ENCODE data around the gene NDUFV3.
"Not testable (repeated sequence)": the region's sequence is repeated elsewhere in the genome, so short reads cannot be mapped to it uniquely, and the experiment has no call there.

Gene NDUFV3

GRCh38 chr21:42878993-42879787, 13.9 kb upstream of the NDUFV3 start, which contains the start of gene WDR4:
WDR4 (minus strand) TSS chr21:42879539; CDS start chr21:42879495, 44 bp downstream.
- DNase-seq (ENCODE audit: low read depth) = peak; percentile 87
- peak within 1 kb of the TSS; percentile 98 for H3K4me3 ChIP-seq (ENCODE audit: low read depth, low read length)

GRCh38 chr21:42880352-42880751, 12.8 kb upstream of the NDUFV3 start:
- peak overlapping the region; percentile 98 for H3K4me3 ChIP-seq (ENCODE audit: low read depth, low read length)
- no peak for DNase-seq (ENCODE audit: low read depth)

- H3K4me3 ChIP-seq (ENCODE audit: low read depth, low read length) = no peak overlapping the region
- DNase-seq (ENCODE audit: low read depth) = no peak
These were observed 9.2 kb upstream of the NDUFV3 start for GRCh38 chr21:42883921-42884320.

- H3K4me3 ChIP-seq (ENCODE audit: low read depth, low read length) = no peak overlapping the region
- DNase-seq (ENCODE audit: low read depth) = no peak
These were observed 5.8 kb upstream of the NDUFV3 start for GRCh38 chr21:42887326-42887725.

- H3K4me3 ChIP-seq (ENCODE audit: low read depth, low read length) = peak overlapping the region; percentile 68
- no peak for DNase-seq (ENCODE audit: low read depth)
These were observed 553 bp upstream of the NDUFV3 start for GRCh38 chr21:42892582-42892930.

- H3K4me3 ChIP-seq (ENCODE audit: low read depth, low read length) = no peak overlapping the region
These were observed 7.3 kb downstream of the NDUFV3 start for GRCh38 chr21:42900446-42900845.

GRCh38 chr21:42903817-42904216, 10.7 kb downstream of the NDUFV3 start:
- no peak overlapping the region for H3K4me3 ChIP-seq (ENCODE audit: low read depth, low read length)
- no peak for DNase-seq (ENCODE audit: low read depth)

More at GRCh38 chr21:42900446-42900845, 7.3 kb downstream of the NDUFV3 start:
- DNase-seq (ENCODE audit: low read depth) = no peak

- DNase-seq (ENCODE audit: low read depth) = no peak
- no peak overlapping the region for H3K4me3 ChIP-seq (ENCODE audit: low read depth, low read length)
These were observed 12.1 kb downstream of the NDUFV3 start for GRCh38 chr21:42905195-42905594.

- H3K4me3 ChIP-seq (ENCODE audit: low read depth, low read length) = no peak overlapping the region
- DNase-seq (ENCODE audit: low read depth) = no peak
These were observed 13.1 kb downstream of the NDUFV3 start for GRCh38 chr21:42906233-42906632.

GRCh38 chr21:42908484-42908883, 15.4 kb downstream of the NDUFV3 start:
- not testable (repeated sequence) for H3K4me3 ChIP-seq (ENCODE audit: low read depth, low read length)

GRCh38 chr21:42911920-42912319, 18.8 kb downstream of the NDUFV3 start:
- not testable (repeated sequence) for DNase-seq (ENCODE audit: low read depth); H3K4me3 ChIP-seq (ENCODE audit: low read depth, low read length)

More at GRCh38 chr21:42908484-42908883, 15.4 kb downstream of the NDUFV3 start:
- DNase-seq (ENCODE audit: low read depth) = not testable (repeated sequence)

GRCh38 chr21:42913476-42913875, 20.4 kb downstream of the NDUFV3 start:
- no peak overlapping the region for H3K4me3 ChIP-seq (ENCODE audit: low read depth, low read length)
- DNase-seq (ENCODE audit: low read depth) = no peak

GRCh38 chr21:42918291-42918690, 25.2 kb downstream of the NDUFV3 start:
- no peak for DNase-seq (ENCODE audit: low read depth)
- no peak overlapping the region for H3K4me3 ChIP-seq (ENCODE audit: low read depth, low read length)

GRCh38 chr21:42921927-42922326, 28.8 kb downstream of the NDUFV3 start:
- DNase-seq (ENCODE audit: low read depth) = no peak

GRCh38 chr21:42922918-42923317, 29.8 kb downstream of the NDUFV3 start:
- no peak for DNase-seq (ENCODE audit: low read depth)
- no peak overlapping the region for H3K4me3 ChIP-seq (ENCODE audit: low read depth, low read length)

More at GRCh38 chr21:42921927-42922326, 28.8 kb downstream of the NDUFV3 start:
- no peak overlapping the region for H3K4me3 ChIP-seq (ENCODE audit: low read depth, low read length)

- no peak overlapping the region for H3K4me3 ChIP-seq (ENCODE audit: low read depth, low read length)
These were observed 30.7 kb downstream of the NDUFV3 start for GRCh38 chr21:42923553-42924432.

GRCh38 chr21:42924433-42924751, 31.3 kb downstream of the NDUFV3 start:
- no peak for DNase-seq (ENCODE audit: low read depth)
- no peak overlapping the region for H3K4me3 ChIP-seq (ENCODE audit: low read depth, low read length)

More at GRCh38 chr21:42923553-42924432, 30.7 kb downstream of the NDUFV3 start:
- DNase-seq (ENCODE audit: low read depth) = peak; percentile 53

GRCh38 chr21:42925114-42925926, 32.2 kb downstream of the NDUFV3 start, which contains the start of gene ERVH48-1:
ERVH48-1 (minus strand) TSS chr21:42925630; CDS start chr21:42919006, 6,624 bp downstream.
- H3K4me3 ChIP-seq (ENCODE audit: low read depth, low read length) = no peak within 1 kb of the TSS
- no peak for DNase-seq (ENCODE audit: low read depth)

- not testable (repeated sequence) for DNase-seq (ENCODE audit: low read depth); H3K4me3 ChIP-seq (ENCODE audit: low read depth, low read length)
These were observed 34.5 kb downstream of the NDUFV3 start for GRCh38 chr21:42927474-42928200.

All from skeletal muscle cell (primary cell).